Fibroblast of lung (primary cell): Measurements from ENCODE around the gene CDH26. TPM values are rescaled to one million over a fixed set of nuclear protein-coding genes. Genes with fewer than 3 reads are reported as not detected.

Source experiments
- DNase-seq, 2 donors: peaks; one replicate each; pipeline versions ENCODE4 v3.0.0 to v3.0.0-alpha.2; 2010; ENCODE audit warnings: low read depth in 2 of 2
- H2AFZ ChIP-seq: 2 replicates; pipeline ENCODE4 v1.5.1; 2012; ENCODE audit warnings: low read length, control low read depth, inconsistent platforms
- H3K27ac ChIP-seq: 2 replicates; pipeline ENCODE4 v1.5.1; 2011; ENCODE audit warnings: low read length, control low read depth; ENCODE audit not compliant: insufficient read depth
- H3K27me3 ChIP-seq: 2 replicates; pipeline ENCODE4 v1.5.1; 2011; ENCODE audit warnings: mild to moderate bottlenecking, low read length; ENCODE audit not compliant: control insufficient read depth, insufficient read depth
- H3K36me3 ChIP-seq: 2 replicates; pipeline ENCODE4 v1.5.1; 2011; ENCODE audit warnings: low read length; ENCODE audit not compliant: control insufficient read depth, insufficient read depth
- H3K4me1 ChIP-seq: 2 replicates; pipeline ENCODE4 v1.5.1; 2011; ENCODE audit warnings: low read length; ENCODE audit not compliant: control insufficient read depth, insufficient read depth; ENCODE audit errors: extremely low read depth
- H3K4me2 ChIP-seq: 2 replicates; pipeline ENCODE4 v1.5.1; 2011; ENCODE audit warnings: low read length, control low read depth; ENCODE audit not compliant: insufficient read depth; ENCODE audit errors: extremely low read depth
- H3K4me3 ChIP-seq, 4 experiments: fragments of 200-600 bp in 1 of 4; sonication (generic) in 1 of 4; replicated peaks in 1 of 4; 2 replicates each; pipeline ENCODE4 v1.5.1; 2011 to 2016; ENCODE audit warnings: low read length in 4 of 4, low read depth in 3 of 4, mild to moderate bottlenecking in 3 of 4, control low read depth in 2 of 4, inconsistent platforms in 1 of 4, mixed read lengths in 1 of 4; ENCODE audit not compliant: insufficient read depth in 1 of 4; ENCODE audit errors: control extremely low read depth in 1 of 4
- H3K79me2 ChIP-seq: 2 replicates; pipeline ENCODE4 v1.5.1; 2012; ENCODE audit warnings: mild to moderate bottlenecking, low read length, inconsistent platforms; ENCODE audit not compliant: control insufficient read depth, insufficient read depth
- H3K9ac ChIP-seq: 2 replicates; pipeline ENCODE4 v1.5.1; 2011; ENCODE audit warnings: mild to moderate bottlenecking, low read length, control low read depth; ENCODE audit not compliant: insufficient read depth
- H3K9me3 ChIP-seq: 2 replicates; pipeline ENCODE4 v1.5.1; 2012; ENCODE audit warnings: low read depth, low read length; ENCODE audit not compliant: control insufficient read depth, insufficient read depth
- H4K20me1 ChIP-seq: 2 replicates; pipeline ENCODE4 v1.5.1; 2011; ENCODE audit warnings: low read length; ENCODE audit not compliant: control insufficient read depth, insufficient read depth; ENCODE audit errors: extremely low read depth
- CTCF ChIP-seq, 2 donors: IDR thresholded peaks in 1 of 2; conservative IDR thresholded peaks in 1 of 2; 1 replicate in 1 of 2; 2 replicates in 1 of 2; pipeline ENCODE4 v1.5.1; 2011 to 2012; ENCODE audit warnings: low read length in 2 of 2, control low read depth in 1 of 2, inconsistent platforms in 1 of 2, low read depth in 1 of 2, mild to moderate bottlenecking in 1 of 2
- EZH2 ChIP-seq: IDR thresholded peaks from 2 replicates; pipeline ENCODE4 v1.5.1; 2012; ENCODE audit warnings: low read length, control low read depth, mild to moderate bottlenecking; ENCODE audit errors: missing control alignments
- polyA plus RNA-seq, 2 donors: library from polyadenylated mRNA; depleted of rRNA in 1 of 2; stranded (reverse) in 1 of 2; unstranded in 1 of 2; fragments of >200 nt; gene quantifications; 2 replicates each; pipeline ENCODE4 v1.2.1, GENCODE V29; 2011 to 2012; ENCODE audit warnings: missing spikeins in 1 of 2
- total RNA-seq: library from RNA; depleted of rRNA; stranded (reverse); fragments of >200 nt; gene quantifications from 2 replicates; pipeline ENCODE4 v1.2.1, GENCODE V29; 2014

Gene CDH26
- total and polyA plus RNA-seq, 2 donors (not counting 1 experiment from before 2014, with no cell fraction given), result 0.12 to 0.50 TPM

- TF ChIP-seq CTCF (conservative IDR thresholded peaks at IDR 0.05 in 1 of 2, IDR thresholded peaks at IDR 0.05 in 1 of 2; ENCODE audit: low read depth in 1 of 2, low read length in 2 of 2) (no peak), EZH2 (no peak)
- DNase-seq, result no peak
- H3K9me3 ChIP-seq, result no peaks in the 10 kb centered on the region
- H3K79me2 ChIP-seq, result no peaks in the 10 kb centered on the region
- no peak overlapping the region for H3K27ac ChIP-seq
- no peak overlapping the region for H2AFZ ChIP-seq
- H3K9ac ChIP-seq, result no peak overlapping the region
- H3K4me2 ChIP-seq, result no peak overlapping the region
- no peaks in the 10 kb centered on the region for H4K20me1 ChIP-seq
- no peaks in the 10 kb centered on the region for H3K27me3 ChIP-seq
- no peaks in the 10 kb centered on the region for H3K36me3 ChIP-seq
- no peaks in the 10 kb centered on the region for H3K4me1 ChIP-seq
- H3K4me3 ChIP-seq, result no peak overlapping the region
Observed at GRCh38 chr20:59961423-59961822, 3.2 kb downstream of the CDH26 start.

DNA sequence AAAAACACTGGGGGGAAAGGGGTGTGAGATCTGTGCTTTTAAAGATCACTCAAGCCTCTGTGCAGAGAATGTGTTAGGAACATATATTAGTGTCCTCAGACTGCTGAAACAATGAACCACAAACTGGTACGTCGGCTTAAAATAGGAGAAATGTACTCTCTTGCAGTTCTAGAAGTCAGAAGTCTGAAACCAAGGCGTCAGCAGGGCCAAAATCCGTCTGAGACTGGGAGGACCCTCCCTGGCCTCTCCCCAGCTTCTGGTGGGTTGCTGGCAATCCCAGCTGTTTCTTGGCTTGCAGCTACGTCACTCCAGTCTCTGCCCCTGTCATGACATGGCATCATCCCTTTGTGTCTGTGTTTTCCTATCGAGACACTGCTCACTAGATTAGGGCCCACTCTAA lies 3.9 kb downstream of the CDH26 start:
- no peak for DNase-seq
- H3K4me1 ChIP-seq, result no peaks in the 10 kb centered on the region
- H3K4me2 ChIP-seq, result no peak overlapping the region
- H4K20me1 ChIP-seq, result no peaks in the 10 kb centered on the region
- H3K79me2 ChIP-seq, result no peaks in the 10 kb centered on the region
- no peak overlapping the region for H3K27ac ChIP-seq
- no peak overlapping the region for H3K9ac ChIP-seq
- no peak overlapping the region for H3K4me3 ChIP-seq
- H3K27me3 ChIP-seq, result no peaks in the 10 kb centered on the region
- H2AFZ ChIP-seq, result no peak overlapping the region
- no peaks in the 10 kb centered on the region for H3K9me3 ChIP-seq
- TF ChIP-seq CTCF (conservative IDR thresholded peaks at IDR 0.05 in 1 of 2, IDR thresholded peaks at IDR 0.05 in 1 of 2; ENCODE audit: low read depth in 1 of 2, low read length in 2 of 2), result no peak
- TF ChIP-seq EZH2, result no peak
- H3K36me3 ChIP-seq, result no peaks in the 10 kb centered on the region

GRCh38 chr20:59966428-59966827 lies 8.2 kb downstream of the CDH26 start:
- no peaks in the 10 kb centered on the region for H3K79me2 ChIP-seq
- no peak overlapping the region for H2AFZ ChIP-seq
- H3K27me3 ChIP-seq, result no peaks in the 10 kb centered on the region
- H3K36me3 ChIP-seq, result no peaks in the 10 kb centered on the region
- H3K9me3 ChIP-seq, result no peaks in the 10 kb centered on the region
- no peaks in the 10 kb centered on the region for H3K4me1 ChIP-seq
- no peak overlapping the region for H3K27ac ChIP-seq
- TF ChIP-seq EZH2 (no peak), CTCF (conservative IDR thresholded peaks at IDR 0.05 in 1 of 2, IDR thresholded peaks at IDR 0.05 in 1 of 2; ENCODE audit: low read depth in 1 of 2, low read length in 2 of 2) (no peak)
- H3K4me3 ChIP-seq, result no peak overlapping the region
- no peak overlapping the region for H3K4me2 ChIP-seq
- DNase-seq, result no peak
- no peaks in the 10 kb centered on the region for H4K20me1 ChIP-seq
- no peak overlapping the region for H3K9ac ChIP-seq
